Activated B cell treated with CpG ODN at 0.5 μM for 24 hours (primary cell): ENCODE measurements around the gene UBE2E2. TPM values are rescaled to one million over a fixed set of nuclear protein-coding genes. Genes with fewer than 3 reads are reported as not detected.

Experiments
- ATAC-seq: fragments of 200-7000 bp; cut with Tn5 transposase; one replicate; pipeline ENCODE4 v1.10.0; 2021; ENCODE audit warnings: low read depth, mild to moderate bottlenecking, moderate library complexity
- CTCF ChIA-PET: fragments of 350-600 bp; sonication (Branson Sonifier 250); formaldehyde crosslinking; loops from one replicate; lab custom pipeline; 2021; ENCODE audit warnings: antibody characterized with exemption; lab: Charles Lee
- POLR2A ChIA-PET: fragments of 350-600 bp; sonication (Branson Sonifier 250); formaldehyde crosslinking; loops from one replicate; lab custom pipeline; 2021; ENCODE audit warnings: antibody characterized with exemption; lab: Charles Lee
- DNase-seq: peaks from one replicate; pipeline ENCODE4 v3.0.0; 2022
- H3K27ac Mint-ChIP-seq: one replicate; pipeline ENCODE4 v1.8.0; 2020; ENCODE audit warnings: mixed read lengths
- H3K27me3 Mint-ChIP-seq: one replicate; pipeline ENCODE4 v1.8.0; 2021; ENCODE audit warnings: mixed read lengths
- H3K36me3 Mint-ChIP-seq: one replicate; pipeline ENCODE4 v1.8.0; 2021; ENCODE audit warnings: low read depth, mixed read lengths
- H3K4me1 Mint-ChIP-seq: one replicate; pipeline ENCODE4 v1.8.0; 2021; ENCODE audit warnings: mixed read lengths
- H3K4me3 Mint-ChIP-seq: one replicate; pipeline ENCODE4 v1.8.0; 2020; ENCODE audit warnings: mild to moderate bottlenecking, mixed read lengths
- H3K9me3 Mint-ChIP-seq: one replicate; pipeline ENCODE4 v1.8.0; 2020; ENCODE audit warnings: mixed read lengths
- intact Hi-C: fragments of 100-400 bp; cut with micrococcal nuclease; formaldehyde crosslinking; loops from one replicate; pipeline ENCODE4 v1.15.1; 2024
- total RNA-seq: library from RNA; stranded (reverse); gene quantifications from 2 replicates; pipeline ENCODE4 v1.2.3, GENCODE V29; 2022
- TF ChIP-seq, protein P1 (sequence below): fragments of 200-600 bp; IDR thresholded peaks from one replicate; pipeline ENCODE4 v1.8.0; 2022; ENCODE audit warnings: antibody characterized with exemption, mild to moderate bottlenecking

UBE2E2 gene
- total RNA-seq, 1 donor from 2014 or later: 48.5 TPM

DNA sequence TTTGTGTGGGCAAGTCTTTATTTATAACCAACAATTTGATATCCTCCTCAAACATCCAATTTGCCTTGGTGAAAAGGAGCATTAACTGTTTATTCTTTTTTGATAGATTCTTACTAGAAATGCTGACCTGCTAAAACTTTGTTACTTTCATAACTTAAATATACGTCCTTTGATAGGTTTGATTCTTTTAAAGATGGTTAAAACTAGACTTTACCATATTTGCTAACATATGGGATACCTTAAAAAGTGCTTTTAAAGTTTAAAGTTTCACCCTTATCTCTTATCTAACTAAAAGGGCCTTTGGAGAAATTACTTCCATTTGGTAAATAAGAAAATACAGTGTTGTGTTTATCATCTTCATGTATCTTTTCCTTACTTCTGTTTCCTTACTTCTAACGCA lies 336.1 kb downstream of the UBE2E2 start:
- H3K4me1 Mint-ChIP-seq: no peaks in the 10 kb centered on the region
- DNase-seq (no peak), ATAC-seq (no peak)
- ChIA-PET POLR2A (no interaction called here), CTCF (no interaction called here)
- no peak overlapping the region for H3K27ac Mint-ChIP-seq
- intact Hi-C loops: no loop called here
- no peaks in the 10 kb centered on the region for H3K27me3 Mint-ChIP-seq
- H3K4me3 Mint-ChIP-seq: no peak overlapping the region
- H3K36me3 Mint-ChIP-seq: peaks cover 20% of the 10 kb centered on the region
- no peaks in the 10 kb centered on the region for H3K9me3 Mint-ChIP-seq
- TF ChIP-seq, protein P1, sequence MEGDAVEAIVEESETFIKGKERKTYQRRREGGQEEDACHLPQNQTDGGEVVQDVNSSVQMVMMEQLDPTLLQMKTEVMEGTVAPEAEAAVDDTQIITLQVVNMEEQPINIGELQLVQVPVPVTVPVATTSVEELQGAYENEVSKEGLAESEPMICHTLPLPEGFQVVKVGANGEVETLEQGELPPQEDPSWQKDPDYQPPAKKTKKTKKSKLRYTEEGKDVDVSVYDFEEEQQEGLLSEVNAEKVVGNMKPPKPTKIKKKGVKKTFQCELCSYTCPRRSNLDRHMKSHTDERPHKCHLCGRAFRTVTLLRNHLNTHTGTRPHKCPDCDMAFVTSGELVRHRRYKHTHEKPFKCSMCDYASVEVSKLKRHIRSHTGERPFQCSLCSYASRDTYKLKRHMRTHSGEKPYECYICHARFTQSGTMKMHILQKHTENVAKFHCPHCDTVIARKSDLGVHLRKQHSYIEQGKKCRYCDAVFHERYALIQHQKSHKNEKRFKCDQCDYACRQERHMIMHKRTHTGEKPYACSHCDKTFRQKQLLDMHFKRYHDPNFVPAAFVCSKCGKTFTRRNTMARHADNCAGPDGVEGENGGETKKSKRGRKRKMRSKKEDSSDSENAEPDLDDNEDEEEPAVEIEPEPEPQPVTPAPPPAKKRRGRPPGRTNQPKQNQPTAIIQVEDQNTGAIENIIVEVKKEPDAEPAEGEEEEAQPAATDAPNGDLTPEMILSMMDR: no peak

DNA sequence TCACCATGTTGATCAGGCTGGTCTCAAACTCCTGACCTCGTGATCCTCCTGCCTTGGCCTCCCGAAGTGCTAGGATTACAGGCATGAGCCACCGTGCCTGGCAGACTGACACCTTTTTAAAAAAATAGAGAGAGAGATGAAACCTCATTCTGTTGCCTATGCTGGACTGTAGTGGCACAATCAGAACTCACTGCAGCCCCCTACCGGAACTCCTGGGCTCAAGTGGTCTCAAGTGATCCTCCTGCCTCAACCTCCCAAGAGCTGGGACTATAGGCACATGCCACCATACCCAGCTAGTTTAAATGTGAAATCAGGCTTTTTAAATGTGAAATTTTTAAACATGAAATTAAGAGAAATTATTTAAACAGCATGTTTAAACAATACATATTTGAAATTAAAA lies 337.5 kb downstream of the UBE2E2 start:
- intact Hi-C loops: no loop called here
- peaks cover 11% of the 10 kb centered on the region for H3K36me3 Mint-ChIP-seq
- ChIA-PET POLR2A (no interaction called here), CTCF (no interaction called here)
- H3K27me3 Mint-ChIP-seq: no peaks in the 10 kb centered on the region
- TF ChIP-seq, protein P1: no peak
- ATAC-seq (no peak), DNase-seq (no peak)
- H3K9me3 Mint-ChIP-seq: no peaks in the 10 kb centered on the region
- no peak overlapping the region for H3K27ac Mint-ChIP-seq
- H3K4me3 Mint-ChIP-seq: no peak overlapping the region
- no peaks in the 10 kb centered on the region for H3K4me1 Mint-ChIP-seq

DNA sequence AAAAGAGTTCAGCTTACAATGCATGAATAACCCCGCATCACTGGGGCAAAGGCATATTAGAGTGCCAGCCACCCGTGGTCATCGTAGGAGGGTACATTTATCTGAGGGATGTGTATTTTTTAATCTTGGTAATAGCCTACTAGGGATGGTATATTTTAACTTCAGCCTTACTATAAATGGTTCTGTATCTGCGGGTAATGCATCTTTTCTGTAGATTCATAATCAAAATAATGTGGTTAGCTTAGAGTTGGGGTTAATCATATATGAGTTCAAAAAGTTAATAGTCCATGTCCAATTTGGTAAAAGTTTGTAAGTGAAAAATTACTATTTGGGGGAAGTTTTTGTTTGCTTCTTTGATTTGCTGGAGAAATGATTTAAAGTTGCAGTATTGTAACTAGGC lies 339.0 kb downstream of the UBE2E2 start:
- no peaks in the 10 kb centered on the region for H3K27me3 Mint-ChIP-seq
- TF ChIP-seq, protein P1: no peak
- ChIA-PET POLR2A (no interaction called here), CTCF (no interaction called here)
- no peak for ATAC-seq
- H3K27ac Mint-ChIP-seq: no peak overlapping the region
- H3K4me1 Mint-ChIP-seq: no peaks in the 10 kb centered on the region
- H3K9me3 Mint-ChIP-seq: no peaks in the 10 kb centered on the region
- no peak for DNase-seq
- H3K4me3 Mint-ChIP-seq: no peak overlapping the region
- intact Hi-C loops: no loop called here
- peaks cover 7% of the 10 kb centered on the region for H3K36me3 Mint-ChIP-seq

DNA sequence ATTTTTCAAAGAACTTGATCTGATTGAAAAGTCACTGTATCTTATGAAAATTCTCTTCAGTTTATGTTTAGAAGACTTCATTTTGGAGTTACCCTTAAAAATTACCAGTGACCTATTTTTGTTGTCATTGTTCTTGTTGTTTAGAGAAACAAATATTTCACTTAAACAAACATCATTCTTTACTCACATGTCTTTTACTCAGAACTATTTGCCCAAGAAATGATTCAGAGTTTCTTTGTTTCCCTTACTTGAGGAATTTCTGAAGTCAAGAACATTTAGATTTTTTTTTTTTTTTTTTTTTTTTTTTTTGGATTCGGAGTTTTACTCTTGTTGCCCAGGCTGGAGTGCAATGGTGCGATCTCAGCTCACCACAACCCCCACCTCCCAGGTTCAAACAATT lies 343.1 kb downstream of the UBE2E2 start:
- no peak for DNase-seq
- Mint-ChIP-seq H3K4me1 (peaks cover 9% of the 10 kb centered on the region), H3K27ac (no peak overlapping the region), H3K27me3 (no peaks in the 10 kb centered on the region), H3K9me3 (no peaks in the 10 kb centered on the region), H3K4me3 (no peak overlapping the region), H3K36me3 (peaks cover 2% of the 10 kb centered on the region)
- intact Hi-C loops: no loop called here
- CTCF ChIA-PET: no interaction called here
- TF ChIP-seq, protein P1: no peak
- ATAC-seq: no peak
- POLR2A ChIA-PET: interaction anchor here (0.7 kb wide), 1 partner anchor 31 kb away, joined by 11 read pairs; no protein-coding TSS in a partner anchor

DNA sequence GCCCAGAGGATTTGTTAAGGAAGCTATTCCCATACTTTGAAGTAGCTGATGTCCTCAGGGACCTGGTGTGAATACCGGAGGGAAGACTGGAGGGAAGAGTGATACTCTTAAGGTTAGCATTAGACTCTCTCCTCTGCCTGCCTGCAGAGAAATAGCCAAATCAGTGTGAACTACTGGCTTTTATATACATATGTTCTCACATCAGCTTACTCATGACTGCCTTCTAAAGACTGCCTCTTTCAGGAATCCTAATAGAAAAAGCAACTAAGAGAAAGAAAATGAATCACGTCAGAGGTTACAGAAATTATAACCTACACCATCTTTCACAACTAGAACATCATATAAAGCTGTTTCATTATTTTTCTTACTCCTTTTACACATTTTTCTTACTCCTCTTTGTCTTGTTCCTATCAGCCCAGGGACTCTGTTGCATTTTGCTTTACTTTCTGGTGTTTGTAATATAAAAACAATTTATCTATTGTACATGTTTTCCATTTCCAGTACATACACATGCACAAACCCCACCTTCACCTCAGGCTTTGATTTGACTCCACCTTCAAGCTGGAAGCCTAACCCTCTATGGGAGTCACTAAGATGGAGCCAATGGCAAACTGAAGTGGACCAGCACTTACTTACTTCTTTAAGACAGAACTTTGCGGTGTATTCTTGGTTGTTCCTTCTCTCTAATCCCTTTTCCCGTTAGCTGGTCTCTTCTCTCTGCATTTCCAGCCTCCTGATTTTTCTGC lies 345.0 kb downstream of the UBE2E2 start:
- TF ChIP-seq, protein P1: no peak
- no peak overlapping the region for H3K4me3 Mint-ChIP-seq
- CTCF ChIA-PET: interaction anchor here (0.6 kb wide), 1 partner anchor 170 kb away, joined by 5 read pairs; no protein-coding TSS in a partner anchor
- H3K27ac Mint-ChIP-seq: no peak overlapping the region
- intact Hi-C loops: no loop called here
- peaks cover 12% of the 10 kb centered on the region for H3K4me1 Mint-ChIP-seq
- H3K36me3 Mint-ChIP-seq: peaks cover 2% of the 10 kb centered on the region
- POLR2A ChIA-PET: no interaction called here
- no peaks in the 10 kb centered on the region for H3K9me3 Mint-ChIP-seq
- no peaks in the 10 kb centered on the region for H3K27me3 Mint-ChIP-seq
- ATAC-seq (no peak), DNase-seq (no peak)
